Measurements from ENCODE around the gene SUV39H1. TPM values are rescaled to one million over a fixed set of nuclear protein-coding genes. Genes with fewer than 3 reads are reported as not detected.

SUV39H1 gene
- total RNA-seq, 1 donor from 2014 or later: 21.7 TPM

- intact Hi-C loops (cut with micrococcal nuclease): loop anchor here (5.0 to 10.0 kb wide), 3 partner anchors 41 to 1874 kb away; partner anchors contain the start of genes FOXP3, PPP1R3F and RP2
Measured at GRCh38 chrX:48711162-48711928, 14.8 kb downstream of the SUV39H1 start.

GRCh38 chrX:48711929-48712505 lies 15.5 kb downstream of the SUV39H1 start:
- intact Hi-C loops (cut with micrococcal nuclease): loop anchor here (2.0 to 10.0 kb wide), 6 partner anchors 29 to 1875 kb away; partner anchors contain the start of genes FOXP3, PPP1R3F, RP2 and SLC35A2

GRCh38 chrX:48713847-48714246 lies 17.3 kb downstream of the SUV39H1 start:
- intact Hi-C loops (cut with micrococcal nuclease): loop anchor here (1.0 to 10.0 kb wide), 10 partner anchors 7 to 1877 kb away; partner anchors contain the start of genes FOXP3, HDAC6, PPP1R3F and RP2

GRCh38 chrX:48714573-48714972 lies 18.0 kb downstream of the SUV39H1 start:
- intact Hi-C loops (cut with micrococcal nuclease): loop anchor here (1.0 to 10.0 kb wide), 4 partner anchors 38 to 1877 kb away; partner anchors contain the start of genes FOXP3, HDAC6, PPP1R3F and RP2

GRCh38 chrX:48715072-48715471 lies 18.5 kb downstream of the SUV39H1 start:
- intact Hi-C loops (cut with micrococcal nuclease): loop anchor here (10.0 kb wide), 1 partner anchor 550 kb away; the partner anchor contains the start of genes FOXP3 and PPP1R3F

- intact Hi-C loops (cut with micrococcal nuclease): loop anchor here (10.0 kb wide), 1 partner anchor 549 kb away; the partner anchor contains the start of genes FOXP3 and PPP1R3F
Measured at GRCh38 chrX:48715876-48716502, 19.5 kb downstream of the SUV39H1 start.

- intact Hi-C loops (cut with micrococcal nuclease): loop anchor here (10.0 kb wide), 1 partner anchor 545 kb away; the partner anchor contains the start of genes FOXP3 and PPP1R3F
Measured at GRCh38 chrX:48719958-48720357, 23.4 kb downstream of the SUV39H1 start.

GRCh38 chrX:48720577-48721250 lies 24.2 kb downstream of the SUV39H1 start:
- intact Hi-C loops (cut with micrococcal nuclease): loop anchor here (1.0 kb wide), 1 partner anchor 7 kb away; no protein-coding TSS in a partner anchor

- intact Hi-C loops (cut with micrococcal nuclease): loop anchor here (1.0 kb wide), 1 partner anchor 9 kb away; no protein-coding TSS in a partner anchor
Measured at GRCh38 chrX:48721916-48722315, 25.4 kb downstream of the SUV39H1 start.

- intact Hi-C loops (cut with micrococcal nuclease): no loop called here
Measured at GRCh38 chrX:48726596-48726995, 30.1 kb downstream of the SUV39H1 start.

- intact Hi-C loops (cut with micrococcal nuclease): no loop called here
Measured at GRCh38 chrX:48728653-48729052, 32.1 kb downstream of the SUV39H1 start.

- intact Hi-C loops (cut with micrococcal nuclease): loop anchor here (2.0 to 5.0 kb wide), 4 partner anchors 154 to 664 kb away; partner anchors contain the start of genes FTSJ1 and ZNF630
Measured at GRCh38 chrX:48736303-48736702, 39.8 kb downstream of the SUV39H1 start.

- intact Hi-C loops (cut with micrococcal nuclease): loop anchor here (1.0 to 5.0 kb wide), 17 partner anchors 14 to 665 kb away; partner anchors contain the start of genes FTSJ1, GRIPAP1, HDAC6 and PIM2
Measured at GRCh38 chrX:48736878-48737212, 40.3 kb downstream of the SUV39H1 start.

GRCh38 chrX:48737213-48737938 lies 40.8 kb downstream of the SUV39H1 start:
- intact Hi-C loops (cut with micrococcal nuclease): loop anchor here (1.0 to 5.0 kb wide), 17 partner anchors 14 to 665 kb away; partner anchors contain the start of genes FTSJ1, GRIPAP1, HDAC6 and PIM2

GRCh38 chrX:48737940-48738339 lies 41.4 kb downstream of the SUV39H1 start:
- intact Hi-C loops (cut with micrococcal nuclease): loop anchor here (1.0 to 5.0 kb wide), 17 partner anchors 13 to 666 kb away; partner anchors contain the start of genes FTSJ1, GRIPAP1, HDAC6 and PIM2

- intact Hi-C loops (cut with micrococcal nuclease): no loop called here
Measured at GRCh38 chrX:48741834-48742233, 45.3 kb downstream of the SUV39H1 start.

GRCh38 chrX:48745222-48745621 lies 48.7 kb downstream of the SUV39H1 start:
- intact Hi-C loops (cut with micrococcal nuclease): no loop called here

- intact Hi-C loops (cut with micrococcal nuclease): no loop called here
Measured at GRCh38 chrX:48747415-48748016, 51.0 kb downstream of the SUV39H1 start.

- intact Hi-C loops (cut with micrococcal nuclease): no loop called here
Measured at GRCh38 chrX:48749182-48749581, 52.6 kb downstream of the SUV39H1 start.

All from T-helper 1 cell treated with Interleukin-12 subunit alpha and Interleukin-12 subunit beta and Interleukin-4 antibody, amounts not matched to agents 30 ng/mL and 1 ng/mL, for 36 hours (primary cell).